HCT116 (cell line): ENCODE data around the gene ANKRD13C. TPM values are rescaled to one million over a fixed set of nuclear protein-coding genes. Genes with fewer than 3 reads are reported as not detected.

Source experiments
- ATAC-seq: fragments of 200-7000 bp; cut with Tn5 transposase; 2 replicates; pipeline ENCODE4 v1.9.1; 2020; ENCODE audit warnings: mild to moderate bottlenecking, moderate library complexity
- BruUV-seq: library from RNA; stranded (reverse); fragments of 400-500 nt; replicated peaks from 2 replicates; lab custom pipeline; 2021; lab: Mats Ljungman, UMichigan
- CTCF ChIA-PET: fragments of 300-600 bp; sonication (Branson Sonifier 250); formaldehyde crosslinking; loops from one replicate; lab custom pipeline; 2021; ENCODE audit warnings: antibody characterized with exemption; lab: Charles Lee
- POLR2A ChIA-PET: fragments of 300-600, 350-600 bp; sonication (Branson Sonifier 250); formaldehyde crosslinking; loops from one replicate; lab custom pipeline; 2021; ENCODE audit warnings: antibody characterized with exemption; lab: Charles Lee
- RAD21 ChIA-PET, 2 experiments: fragments of 300-600 bp; sonication (Branson Sonifier 250); formaldehyde crosslinking; loops; one replicate each; lab custom pipeline; 2023; ENCODE audit warnings: low total read pairs in 2 of 2; ENCODE audit not compliant: uncharacterized antibody in 2 of 2, unreplicated experiment in 2 of 2, low non-redundant PET in 1 of 2; lab: Charles Lee
- DNase-seq: peaks from one replicate; pipeline ENCODE4 v3.0.0-alpha.2; 2010; ENCODE audit warnings: low read depth, low spot score
- H2AFZ ChIP-seq: fragments of 200-600 bp; shearing (Covaris generic), sonication (generic); 2 replicates; pipeline ENCODE4 v1.6.1; 2017; ENCODE audit warnings: low read depth, mixed run types, mixed read lengths, antibody characterized with exemption, low read length; ENCODE audit not compliant: poor library complexity, severe bottlenecking
- H3K27ac ChIP-seq: 2 replicates; pipeline ENCODE4 v1.5.1; 2012; ENCODE audit warnings: low read depth, low read length
- H3K27me3 ChIP-seq: fragments of 200-600 bp; sonication (generic); 2 replicates; pipeline ENCODE4 v1.6.1; 2016; ENCODE audit warnings: mixed run types, low read length, mixed read lengths; ENCODE audit not compliant: insufficient read depth
- H3K36me3 ChIP-seq, 2 experiments: fragments of 200-500 bp in 1 of 2; fragments of 200-600 bp in 1 of 2; sonication (Bioruptor generic) in 1 of 2; sonication (generic) in 1 of 2; 2 replicates each; pipeline versions ENCODE4 v1.5.1 to v1.6.1; 2014 to 2016; ENCODE audit warnings: low read length in 2 of 2, inconsistent platforms in 1 of 2, mixed read lengths in 1 of 2, mixed run types in 1 of 2; ENCODE audit not compliant: insufficient read depth in 2 of 2, control insufficient read depth in 1 of 2
- H3K4me1 ChIP-seq, 2 experiments: fragments of 200-600 bp in 1 of 2; sonication (generic) in 1 of 2; 2 replicates each; pipeline versions ENCODE4 v1.5.1 to v1.6.1; 2012 to 2017; ENCODE audit warnings: low read length in 2 of 2, inconsistent platforms in 1 of 2, mild to moderate bottlenecking in 1 of 2, mixed read lengths in 1 of 2, mixed run types in 1 of 2, moderate library complexity in 1 of 2; ENCODE audit not compliant: insufficient read depth in 2 of 2, control insufficient read depth in 1 of 2
- H3K4me2 ChIP-seq: fragments of 200-600 bp; sonication (generic); 2 replicates; pipeline ENCODE4 v1.6.1; 2017; ENCODE audit warnings: mixed run types, low read length, mixed read lengths
- H3K4me3 ChIP-seq, 2 experiments: fragments of 200-600 bp in 1 of 2; sonication (generic) in 1 of 2; replicated peaks in 1 of 2; 2 replicates each; pipeline ENCODE4 v1.5.1; 2011 to 2016; ENCODE audit warnings: low read length in 2 of 2, control low read depth in 1 of 2, low read depth in 1 of 2, mild to moderate bottlenecking in 1 of 2, mixed read lengths in 1 of 2, mixed run types in 1 of 2
- H3K79me2 ChIP-seq: fragments of 200-600 bp; sonication (generic); 2 replicates; pipeline ENCODE4 v1.6.1; 2017; ENCODE audit warnings: mild to moderate bottlenecking, mixed run types, low read length, moderate library complexity, mixed read lengths; ENCODE audit not compliant: insufficient read depth
- H3K9ac ChIP-seq: fragments of 200-600 bp; sonication (generic); 2 replicates; pipeline ENCODE4 v1.6.1; 2016; ENCODE audit warnings: low read length, mixed read lengths
- H3K9me2 ChIP-seq: fragments of 200-600 bp; sonication (generic), shearing (Covaris generic); 2 replicates; pipeline ENCODE4 v1.6.1; 2017; ENCODE audit warnings: mixed run types, mild to moderate bottlenecking, moderate library complexity; ENCODE audit not compliant: insufficient read depth
- H3K9me3 ChIP-seq, 2 experiments: fragments of 200-500 bp in 1 of 2; fragments of 200-600 bp in 1 of 2; sonication (Bioruptor generic) in 1 of 2; sonication (generic) in 1 of 2; 2 replicates each; pipeline ENCODE4 v1.6.1; 2014 to 2017; ENCODE audit warnings: low read length in 2 of 2, mixed read lengths in 2 of 2, inconsistent platforms in 1 of 2, low read depth in 1 of 2, mild to moderate bottlenecking in 1 of 2, mixed run types in 1 of 2, moderate library complexity in 1 of 2; ENCODE audit not compliant: control insufficient read depth in 1 of 2, insufficient read depth in 1 of 2
- H4K20me1 ChIP-seq: fragments of 200-600 bp; sonication (generic), shearing (Covaris generic); 2 replicates; pipeline ENCODE4 v1.6.1; 2017; ENCODE audit warnings: mixed run types, mild to moderate bottlenecking, moderate library complexity; ENCODE audit not compliant: insufficient read depth
- CBX3 ChIP-seq: IDR thresholded peaks from 2 replicates; pipeline ENCODE4 v1.6.1; 2012; ENCODE audit warnings: low read depth
- CEBPB ChIP-seq: IDR thresholded peaks from 2 replicates; pipeline ENCODE4 v1.6.1; 2012; ENCODE audit warnings: low read depth
- CTCF ChIP-seq, 3 experiments: fragments of 200-600 bp in 1 of 3; sonication (generic) in 1 of 3; IDR thresholded peaks in 2 of 3; conservative IDR thresholded peaks in 1 of 3; 2 replicates each; pipeline ENCODE4 v1.5.1; 2012 to 2017; ENCODE audit warnings: low read depth in 2 of 3, low read length in 2 of 3, antibody characterized with exemption in 1 of 3, borderline replicate concordance in 1 of 3, control low read depth in 1 of 3, mild to moderate bottlenecking in 1 of 3, mixed read lengths in 1 of 3, mixed run types in 1 of 3, moderate library complexity in 1 of 3; ENCODE audit not compliant: insufficient read depth in 1 of 3
- EZH2 ChIP-seq: fragments of 200-600 bp; sonication (generic); IDR thresholded peaks from 2 replicates; pipeline ENCODE4 v1.6.1; 2017; ENCODE audit warnings: antibody characterized with exemption, mixed run types
- EZH2phosphoT487 ChIP-seq: fragments of 200-600 bp; IDR thresholded peaks from 2 replicates; pipeline ENCODE4 v1.6.1; 2018; ENCODE audit warnings: antibody characterized with exemption, borderline replicate concordance
- JUND ChIP-seq: IDR thresholded peaks from 2 replicates; pipeline ENCODE4 v1.6.1; 2012
- MAX ChIP-seq: IDR thresholded peaks from 2 replicates; pipeline ENCODE4 v1.6.1; 2012
- POLR2A ChIP-seq: IDR thresholded peaks from 2 replicates; pipeline ENCODE4 v1.7.0; 2011; ENCODE audit warnings: borderline replicate concordance; ENCODE audit not compliant: insufficient read depth, insufficient read length; ENCODE audit errors: extremely low read depth
- POLR2AphosphoS5 ChIP-seq: IDR thresholded peaks from 2 replicates; pipeline ENCODE4 v1.6.1; 2011; ENCODE audit warnings: mild to moderate bottlenecking, low read depth, low read length, moderate library complexity
- SIN3A ChIP-seq: IDR thresholded peaks from 2 replicates; pipeline ENCODE4 v1.6.1; 2012; ENCODE audit warnings: low read depth
- SP1 ChIP-seq: IDR thresholded peaks from 2 replicates; pipeline ENCODE4 v1.6.1; 2012; ENCODE audit warnings: low read depth
- TCF7L2 ChIP-seq: IDR thresholded peaks from 2 replicates; pipeline ENCODE4 v1.7.0; 2011; ENCODE audit warnings: borderline replicate concordance, inconsistent platforms; ENCODE audit not compliant: insufficient read depth, insufficient read length; ENCODE audit errors: extremely low read depth
- YY1 ChIP-seq: IDR thresholded peaks from 2 replicates; pipeline ENCODE4 v1.6.1; 2011; ENCODE audit warnings: low read length, low read depth, moderate library complexity, mild to moderate bottlenecking; ENCODE audit not compliant: insufficient replicate concordance; ENCODE audit errors: extremely low read depth
- ZNF274 ChIP-seq: fragments of 200-500 bp; sonication (Bioruptor generic); IDR thresholded peaks from 2 replicates; pipeline ENCODE4 v1.6.1; 2014; ENCODE audit warnings: mild to moderate bottlenecking, low read depth, low read length, inconsistent platforms
- intact Hi-C: fragments of 100-400 bp; cut with micrococcal nuclease; formaldehyde crosslinking; loops from 2 replicates; pipeline ENCODE4 v1.10.0; 2022
- total RNA-seq: library from RNA; stranded (reverse); gene quantifications from one replicate; pipeline ENCODE4 v1.2.1, GENCODE V29; 2021; ENCODE audit not compliant: unreplicated experiment
- TF ChIP-seq, protein P1 (sequence below): IDR thresholded peaks from 2 replicates; pipeline ENCODE4 v1.6.1; 2011; ENCODE audit warnings: mild to moderate bottlenecking, low read length, moderate library complexity; ENCODE audit not compliant: insufficient replicate concordance; ENCODE audit errors: extremely low read depth

ANKRD13C gene
- total RNA-seq, 1 experiment from 2014 or later = 21.1 TPM

- Histone ChIP-seq H3K36me3 (peaks cover 73 to 79% of the 10 kb centered on the region in 2 experiments), H3K4me2 (no peak overlapping the region), H3K9ac (no peak overlapping the region), H4K20me1 (peaks cover 38% of the 10 kb centered on the region; the same call in 1 of the 2 replicates), H3K9me3 (no peaks in the 10 kb centered on the region), H3K27me3 (no peaks in the 10 kb centered on the region), H3K27ac (no peak overlapping the region), H2AFZ (no peak overlapping the region), H3K9me2 (no peaks in the 10 kb centered on the region), H3K4me3 (no peak overlapping the region), H3K4me1 (no peaks in the 10 kb centered on the region), H3K79me2 (peaks cover 96% of the 10 kb centered on the region)
- DNase-seq (no peak), ATAC-seq (no peak)
- ChIA-PET RAD21 (no interaction called here), CTCF (no interaction called here), POLR2A (no interaction called here)
- intact Hi-C loops = no loop called here
- no TSS peak for BruUV-seq
- no peak for TF ChIP-seq SP1
- no peak for TF ChIP-seq MAX
- TF ChIP-seq EZH2phosphoT487 = no peak
- no peak for TF ChIP-seq CEBPB
- no peak for TF ChIP-seq CTCF (IDR thresholded peaks at IDR 0.05 in 2 of 3, conservative IDR thresholded peaks at IDR 0.05 in 1 of 3; ENCODE audit: borderline replicate concordance in 1 of 3, insufficient read depth in 1 of 3, low read depth in 2 of 3, low read length in 2 of 3)
- TF ChIP-seq SIN3A = no peak
- no peak for TF ChIP-seq POLR2A
- no peak for TF ChIP-seq TCF7L2
- TF ChIP-seq POLR2AphosphoS5 = no peak
- no peak for TF ChIP-seq JUND
- TF ChIP-seq, protein P1, sequence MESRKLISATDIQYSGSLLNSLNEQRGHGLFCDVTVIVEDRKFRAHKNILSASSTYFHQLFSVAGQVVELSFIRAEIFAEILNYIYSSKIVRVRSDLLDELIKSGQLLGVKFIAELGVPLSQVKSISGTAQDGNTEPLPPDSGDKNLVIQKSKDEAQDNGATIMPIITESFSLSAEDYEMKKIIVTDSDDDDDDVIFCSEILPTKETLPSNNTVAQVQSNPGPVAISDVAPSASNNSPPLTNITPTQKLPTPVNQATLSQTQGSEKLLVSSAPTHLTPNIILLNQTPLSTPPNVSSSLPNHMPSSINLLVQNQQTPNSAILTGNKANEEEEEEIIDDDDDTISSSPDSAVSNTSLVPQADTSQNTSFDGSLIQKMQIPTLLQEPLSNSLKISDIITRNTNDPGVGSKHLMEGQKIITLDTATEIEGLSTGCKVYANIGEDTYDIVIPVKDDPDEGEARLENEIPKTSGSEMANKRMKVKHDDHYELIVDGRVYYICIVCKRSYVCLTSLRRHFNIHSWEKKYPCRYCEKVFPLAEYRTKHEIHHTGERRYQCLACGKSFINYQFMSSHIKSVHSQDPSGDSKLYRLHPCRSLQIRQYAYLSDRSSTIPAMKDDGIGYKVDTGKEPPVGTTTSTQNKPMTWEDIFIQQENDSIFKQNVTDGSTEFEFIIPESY = no peak
- no peak for TF ChIP-seq CBX3
- no peak for TF ChIP-seq YY1
- no peak for TF ChIP-seq EZH2
- no peak for TF ChIP-seq ZNF274
These were observed 123.0 kb downstream of the ANKRD13C start for GRCh38 chr1:70231475-70231874.
